Left ventricle myocardium inferior (tissue), 1 donor: ENCODE data around the gene STIM2. TPM values are rescaled to one million over a fixed set of nuclear protein-coding genes. Genes with fewer than 3 reads are reported as not detected.
"Not testable (repeated sequence)": the region's sequence is repeated elsewhere in the genome, so short reads cannot be mapped to it uniquely, and the experiment has no call there.

Experiments
- DNase-seq: peaks from one replicate; pipeline ENCODE4 v3.0.0-alpha.2; 2020
- H3K27ac ChIP-seq: fragments of 200-600 bp; replicated peaks from 2 replicates; pipeline ENCODE4 v1.8.0; 2021
- H3K27me3 ChIP-seq: fragments of 200-600 bp; 2 replicates; pipeline ENCODE4 v1.8.0; 2021; ENCODE audit warnings: low read depth
- H3K36me3 ChIP-seq: fragments of 200-600 bp; 2 replicates; pipeline ENCODE4 v1.8.0; 2021
- H3K4me1 ChIP-seq: fragments of 200-600 bp; 2 replicates; pipeline ENCODE4 v1.8.0; 2021
- H3K4me3 ChIP-seq: fragments of 200-600 bp; 2 replicates; pipeline ENCODE4 v1.8.0; 2021; ENCODE audit warnings: mild to moderate bottlenecking, moderate library complexity
- H3K9me3 ChIP-seq: fragments of 200-600 bp; replicated peaks from 2 replicates; pipeline ENCODE4 v1.8.0; 2021
- intact Hi-C: fragments of 100-400 bp; cut with micrococcal nuclease; formaldehyde crosslinking; loops from one replicate; pipeline ENCODE4 v1.11.0; 2022
- total RNA-seq: library from RNA; stranded (reverse); fragmentation: NEBNext Ultra II Directional; extraction: Animal tissue kit (Norgen Biotek cat#: 25700); gene quantifications from one replicate; pipeline ENCODE4 v1.2.1, GENCODE V29; 2021
- TF ChIP-seq, protein P1 (sequence below): fragments of 200-600 bp; IDR thresholded peaks from 2 replicates; pipeline ENCODE4 v1.8.0; 2021; ENCODE audit warnings: antibody characterized with exemption, mild to moderate bottlenecking, borderline replicate concordance
- donor health status: DM: no; HTN: yes; CAD: no; lungs with severe emphysema.

Gene STIM2
- total RNA-seq, 1 donor from 2014 or later: 12.2 TPM

DNA sequence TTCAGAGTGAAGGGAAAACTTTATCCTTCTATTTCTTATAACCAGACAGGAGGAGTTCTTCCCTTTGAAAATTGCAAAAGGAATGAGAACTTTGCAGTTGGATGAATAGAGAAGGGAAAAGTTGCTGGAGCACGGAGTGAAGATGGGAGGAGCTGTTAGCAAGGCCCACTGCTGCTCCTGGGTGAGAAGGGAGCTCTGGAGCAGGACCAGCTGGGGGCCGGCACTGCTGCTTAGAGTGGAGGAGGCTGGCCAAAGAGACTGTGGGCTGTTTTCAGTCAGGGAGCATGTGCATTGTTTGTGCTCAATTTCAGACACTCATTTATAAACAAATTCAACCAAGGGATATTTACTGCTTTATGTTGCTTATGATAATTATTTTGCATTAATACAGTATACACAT is 164.2 kb downstream of the STIM2 start:
- Histone ChIP-seq H3K9me3 (no peaks in the 10 kb centered on the region), H3K27ac (no peak overlapping the region), H3K4me3 (no peak overlapping the region), H3K27me3 (no peaks in the 10 kb centered on the region), H3K36me3 (peaks cover 23% of the 10 kb centered on the region), H3K4me1 (no peaks in the 10 kb centered on the region)
- DNase-seq: no peak
- TF ChIP-seq, protein P1, sequence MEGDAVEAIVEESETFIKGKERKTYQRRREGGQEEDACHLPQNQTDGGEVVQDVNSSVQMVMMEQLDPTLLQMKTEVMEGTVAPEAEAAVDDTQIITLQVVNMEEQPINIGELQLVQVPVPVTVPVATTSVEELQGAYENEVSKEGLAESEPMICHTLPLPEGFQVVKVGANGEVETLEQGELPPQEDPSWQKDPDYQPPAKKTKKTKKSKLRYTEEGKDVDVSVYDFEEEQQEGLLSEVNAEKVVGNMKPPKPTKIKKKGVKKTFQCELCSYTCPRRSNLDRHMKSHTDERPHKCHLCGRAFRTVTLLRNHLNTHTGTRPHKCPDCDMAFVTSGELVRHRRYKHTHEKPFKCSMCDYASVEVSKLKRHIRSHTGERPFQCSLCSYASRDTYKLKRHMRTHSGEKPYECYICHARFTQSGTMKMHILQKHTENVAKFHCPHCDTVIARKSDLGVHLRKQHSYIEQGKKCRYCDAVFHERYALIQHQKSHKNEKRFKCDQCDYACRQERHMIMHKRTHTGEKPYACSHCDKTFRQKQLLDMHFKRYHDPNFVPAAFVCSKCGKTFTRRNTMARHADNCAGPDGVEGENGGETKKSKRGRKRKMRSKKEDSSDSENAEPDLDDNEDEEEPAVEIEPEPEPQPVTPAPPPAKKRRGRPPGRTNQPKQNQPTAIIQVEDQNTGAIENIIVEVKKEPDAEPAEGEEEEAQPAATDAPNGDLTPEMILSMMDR: no peak
- intact Hi-C loops: no loop called here

DNA sequence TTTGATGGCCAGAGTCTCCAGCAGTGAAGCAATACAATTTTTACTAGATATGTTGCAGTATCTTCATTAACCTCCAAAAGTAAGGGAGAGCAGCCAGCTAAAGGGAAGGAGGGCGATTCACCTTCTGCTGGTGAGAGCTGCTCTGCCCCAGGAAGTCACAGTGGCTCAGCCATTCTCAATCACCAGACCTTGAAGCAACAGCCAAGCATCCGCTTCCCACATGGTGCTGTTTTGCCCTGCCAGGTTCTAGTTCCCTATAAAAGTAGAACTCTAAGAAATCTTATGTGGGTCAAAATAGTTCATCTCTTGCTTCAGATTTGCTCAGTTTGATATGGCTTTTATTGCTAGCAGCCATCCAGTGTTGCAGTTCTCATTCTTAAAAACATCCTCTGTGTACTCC is 166.8 kb downstream of the STIM2 start:
- DNase-seq: no peak
- Histone ChIP-seq H3K27me3 (no peaks in the 10 kb centered on the region), H3K9me3 (no peaks in the 10 kb centered on the region), H3K4me3 (no peak overlapping the region), H3K4me1 (no peaks in the 10 kb centered on the region), H3K36me3 (peaks cover 11% of the 10 kb centered on the region), H3K27ac (no peak overlapping the region)
- intact Hi-C loops: no loop called here
- TF ChIP-seq, protein P1: no peak

DNA sequence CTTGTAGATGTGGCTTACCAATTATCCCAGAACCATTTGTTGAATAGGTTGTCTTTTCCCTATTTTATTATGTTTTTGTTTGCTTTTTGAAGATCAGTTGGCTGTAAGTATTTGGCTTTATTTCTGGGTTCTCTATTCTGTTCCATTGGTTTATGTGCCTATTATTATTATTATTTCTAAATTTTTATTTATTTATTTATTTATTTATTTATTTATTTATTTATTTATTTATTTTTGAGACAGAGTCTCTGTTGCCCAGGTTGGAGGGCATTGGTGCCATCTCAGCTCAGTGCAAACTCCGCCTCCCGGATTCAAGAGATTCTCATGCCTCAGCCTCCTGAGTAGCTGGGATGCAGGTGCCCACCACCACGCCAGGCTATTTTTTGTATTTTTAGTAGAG is 174.5 kb downstream of the STIM2 start:
- H3K27me3 ChIP-seq, H3K36me3 ChIP-seq, H3K4me3 ChIP-seq, H3K27ac ChIP-seq, intact Hi-C loops, DNase-seq, H3K4me1 ChIP-seq: not testable (repeated sequence)
- H3K9me3 ChIP-seq: peaks cover 15% of the 10 kb centered on the region

DNA sequence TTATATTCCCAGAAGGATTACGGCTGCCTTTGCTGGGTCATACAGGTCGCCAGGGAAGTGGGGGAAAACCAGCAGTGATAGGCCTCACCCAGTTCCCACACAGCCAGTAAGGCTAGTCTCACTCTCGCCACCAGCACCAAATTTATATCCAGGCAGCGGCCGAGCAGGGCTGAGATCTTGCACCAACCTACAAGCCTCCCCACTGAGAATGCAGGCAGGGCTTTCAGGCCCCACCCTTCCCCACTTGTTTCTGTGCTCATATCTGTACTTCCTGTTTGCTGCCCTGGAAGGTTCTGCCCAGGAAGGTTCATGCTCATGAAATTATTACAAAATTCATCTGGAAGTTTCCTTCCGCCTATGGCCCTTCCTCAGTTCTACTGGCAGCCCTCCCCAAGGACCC is 179.7 kb downstream of the STIM2 start:
- H3K4me3 ChIP-seq: no peak overlapping the region
- peaks cover 9% of the 10 kb centered on the region for H3K4me1 ChIP-seq
- intact Hi-C loops: no loop called here
- H3K27me3 ChIP-seq: peaks cover 17% of the 10 kb centered on the region
- peaks cover 15% of the 10 kb centered on the region for H3K9me3 ChIP-seq
- H3K36me3 ChIP-seq: no peaks in the 10 kb centered on the region
- H3K27ac ChIP-seq: peak overlapping the region; percentile 73
- TF ChIP-seq, protein P1: no peak
- no peak for DNase-seq

DNA sequence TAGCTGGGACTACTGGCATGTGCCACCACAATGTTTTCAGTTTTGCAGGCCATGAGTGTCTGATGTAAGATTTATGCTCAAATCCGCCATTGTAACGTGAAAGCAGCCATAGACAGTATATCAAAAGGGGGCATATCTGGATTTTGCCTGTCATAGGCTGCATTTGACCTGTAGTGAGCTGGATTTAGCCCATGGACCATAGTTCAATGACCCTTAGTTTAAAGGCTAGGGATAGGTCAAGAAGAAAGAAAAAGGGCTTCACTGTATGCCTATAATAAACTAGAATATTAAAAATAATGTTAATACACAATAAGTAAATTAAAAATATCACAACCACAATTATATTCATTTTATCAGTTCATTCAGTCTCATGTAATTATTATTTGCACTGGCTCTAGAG is 181.8 kb downstream of the STIM2 start:
- no peak for DNase-seq
- intact Hi-C loops: no loop called here
- Histone ChIP-seq H3K9me3 (no peaks in the 10 kb centered on the region), H3K4me1 (peaks cover 9% of the 10 kb centered on the region), H3K27ac (no peak overlapping the region), H3K36me3 (no peaks in the 10 kb centered on the region), H3K27me3 (peaks cover 29% of the 10 kb centered on the region), H3K4me3 (no peak overlapping the region)
- TF ChIP-seq, protein P1: no peak

DNA sequence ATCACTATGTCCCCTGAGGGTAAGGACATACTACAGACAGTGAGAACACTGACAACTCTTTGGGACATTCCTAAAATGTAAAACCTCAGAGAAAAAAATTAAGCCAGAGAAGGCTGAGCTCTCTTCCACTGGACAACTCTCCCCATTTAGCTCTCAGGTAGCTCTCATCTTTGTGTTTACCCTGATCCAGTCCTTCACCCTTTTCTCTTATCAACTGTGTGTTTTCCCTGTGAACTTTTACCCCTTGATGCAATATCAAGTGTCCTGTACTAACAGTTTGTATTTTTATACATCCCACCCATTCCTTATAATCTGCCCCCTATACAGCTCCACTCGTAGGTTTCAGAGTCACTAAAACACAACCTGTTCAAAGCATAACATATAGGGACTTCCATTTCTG is 182.6 kb downstream of the STIM2 start:
- no peaks in the 10 kb centered on the region for H3K9me3 ChIP-seq
- peaks cover 9% of the 10 kb centered on the region for H3K4me1 ChIP-seq
- TF ChIP-seq, protein P1: no peak
- DNase-seq: no peak
- H3K36me3 ChIP-seq: no peaks in the 10 kb centered on the region
- no peak overlapping the region for H3K27ac ChIP-seq
- intact Hi-C loops: no loop called here
- H3K27me3 ChIP-seq: peaks cover 37% of the 10 kb centered on the region
- H3K4me3 ChIP-seq: no peak overlapping the region
